ENCODE measurements around the gene MYH7.

GRCh38 chr14:23406725-23407355, 28.6 kb downstream of the MYH7 start:
- TF ChIP-seq CTCF (IDR thresholded peaks at IDR 0.05; ENCODE audit: low read depth, low read length), result no peak
- TF ChIP-seq POLR2A (IDR thresholded peaks at IDR 0.05; ENCODE audit: extremely low read depth, insufficient read length), result no peak
- no peak for TF ChIP-seq MAX (IDR thresholded peaks at IDR 0.05; ENCODE audit: low read depth, low read length)

All from NB4 (cell line).